Measurements from ENCODE around the gene ZNF709. TPM values are rescaled to one million over a fixed set of nuclear protein-coding genes. Genes with fewer than 3 reads are reported as not detected.

The ZNF709 gene
- total and polyA plus RNA-seq, 4 donors, result 0.64 to 14.6 (median 1.9) TPM

- Histone ChIP-seq H3K36me3 (ENCODE audit: control insufficient read depth in 4 of 4, insufficient read depth in 4 of 4, low read length in 4 of 4) (peaks cover 0 to 2% (median 0%) of the 10 kb centered on the region in 4 donors), H3K9ac (ENCODE audit: insufficient read depth in 1 of 2, low read length in 2 of 2) (peak overlapping the region; percentile 82 to 96), H3K9me3 (ENCODE audit: control insufficient read depth in 4 of 4, insufficient read depth in 3 of 4, low read length in 3 of 4) (no peaks in the 10 kb centered on the region), H3K27ac (ENCODE audit: low read depth in 1 of 2, low read length in 1 of 2) (peak overlapping the region; percentile 24 to 78), H3K4me3 (peak overlapping the region; percentile 93), H3K27me3 (ENCODE audit: control insufficient read depth in 3 of 3, insufficient read depth in 3 of 3, low read length in 2 of 3) (no peaks in the 10 kb centered on the region), H3K4me1 (ENCODE audit: control insufficient read depth in 5 of 5, insufficient read depth in 5 of 5, low read length in 5 of 5) (peaks cover 0 to 20% (median 7%) of the 10 kb centered on the region in 5 donors)
- DNase-seq (no peak), ATAC-seq (ENCODE audit: insufficient read depth, low FRiP score) (peak; percentile 21)
- WGBS, 2 donors, result 2 to 4% methylated on average over 11 of the region's 11 CpGs
- TF ChIP-seq CTCF (IDR thresholded peaks at IDR 0.05; ENCODE audit: control extremely low read depth, extremely low read depth), result no peak
Observed at GRCh38 chr19:12485052-12485416, 418 bp upstream of the ZNF709 start.

- ATAC-seq (ENCODE audit: insufficient read depth, low FRiP score) (no peak), DNase-seq (no peak)
- H3K9me3 ChIP-seq (ENCODE audit: control insufficient read depth in 4 of 4, insufficient read depth in 3 of 4, low read length in 3 of 4), result no peaks in the 10 kb centered on the region
- H3K36me3 ChIP-seq (ENCODE audit: control insufficient read depth in 4 of 4, insufficient read depth in 4 of 4, low read length in 4 of 4), result peaks cover 0 to 2% (median 0%) of the 10 kb centered on the region in 4 donors
- peak overlapping the region in 1 of 2 donors; percentile 78 for H3K27ac ChIP-seq (ENCODE audit: low read depth in 1 of 2, low read length in 1 of 2)
- H3K9ac ChIP-seq (ENCODE audit: insufficient read depth in 1 of 2, low read length in 2 of 2), result peak overlapping the region; percentile 82 to 96
- 1 to 2% methylated on average over 13 of the region's 13 CpGs for WGBS, 2 donors
- H3K4me1 ChIP-seq (ENCODE audit: control insufficient read depth in 5 of 5, insufficient read depth in 5 of 5, low read length in 5 of 5), result peaks cover 0 to 20% (median 7%) of the 10 kb centered on the region in 5 donors
- no peak for TF ChIP-seq CTCF (IDR thresholded peaks at IDR 0.05; ENCODE audit: control extremely low read depth, extremely low read depth)
- peak overlapping the region; percentile 93 for H3K4me3 ChIP-seq
- H3K27me3 ChIP-seq (ENCODE audit: control insufficient read depth in 3 of 3, insufficient read depth in 3 of 3, low read length in 2 of 3), result no peaks in the 10 kb centered on the region
Observed at GRCh38 chr19:12484011-12484370, 625 bp downstream of the ZNF709 start.

GRCh38 chr19:12482509-12482886 lies 2.1 kb downstream of the ZNF709 start:
- ATAC-seq (ENCODE audit: insufficient read depth, low FRiP score) (no peak), DNase-seq (no peak)
- WGBS, 2 donors, result 40 to 55% methylated on average over 2 of the region's 2 CpGs
- Histone ChIP-seq H3K9ac (ENCODE audit: insufficient read depth in 1 of 2, low read length in 2 of 2) (peak overlapping the region in 1 of 2 donors; percentile 47), H3K4me1 (ENCODE audit: control insufficient read depth in 5 of 5, insufficient read depth in 5 of 5, low read length in 5 of 5) (peaks cover 3 to 20% (median 7%) of the 10 kb centered on the region in 5 donors), H3K36me3 (ENCODE audit: control insufficient read depth in 4 of 4, insufficient read depth in 4 of 4, low read length in 4 of 4) (peaks cover 0 to 2% (median 0%) of the 10 kb centered on the region in 4 donors), H3K4me3 (no peak overlapping the region), H3K27me3 (ENCODE audit: control insufficient read depth in 3 of 3, insufficient read depth in 3 of 3, low read length in 2 of 3) (no peaks in the 10 kb centered on the region), H3K27ac (ENCODE audit: low read depth in 1 of 2, low read length in 1 of 2) (no peak overlapping the region), H3K9me3 (ENCODE audit: control insufficient read depth in 4 of 4, insufficient read depth in 3 of 4, low read length in 3 of 4) (no peaks in the 10 kb centered on the region)
- TF ChIP-seq CTCF (IDR thresholded peaks at IDR 0.05; ENCODE audit: control extremely low read depth, extremely low read depth), result no peak
